HG02884 (cell line): ENCODE results near the gene DNLZ.

ENCODE experiments used
- ATAC-seq: cut with Tn5 transposase; IDR thresholded peaks from one replicate; pipeline ENCODE4 v1.9.1; 2021; ENCODE audit warnings: mild to moderate bottlenecking, moderate library complexity; ENCODE audit not compliant: unreplicated experiment

Gene DNLZ

DNA sequence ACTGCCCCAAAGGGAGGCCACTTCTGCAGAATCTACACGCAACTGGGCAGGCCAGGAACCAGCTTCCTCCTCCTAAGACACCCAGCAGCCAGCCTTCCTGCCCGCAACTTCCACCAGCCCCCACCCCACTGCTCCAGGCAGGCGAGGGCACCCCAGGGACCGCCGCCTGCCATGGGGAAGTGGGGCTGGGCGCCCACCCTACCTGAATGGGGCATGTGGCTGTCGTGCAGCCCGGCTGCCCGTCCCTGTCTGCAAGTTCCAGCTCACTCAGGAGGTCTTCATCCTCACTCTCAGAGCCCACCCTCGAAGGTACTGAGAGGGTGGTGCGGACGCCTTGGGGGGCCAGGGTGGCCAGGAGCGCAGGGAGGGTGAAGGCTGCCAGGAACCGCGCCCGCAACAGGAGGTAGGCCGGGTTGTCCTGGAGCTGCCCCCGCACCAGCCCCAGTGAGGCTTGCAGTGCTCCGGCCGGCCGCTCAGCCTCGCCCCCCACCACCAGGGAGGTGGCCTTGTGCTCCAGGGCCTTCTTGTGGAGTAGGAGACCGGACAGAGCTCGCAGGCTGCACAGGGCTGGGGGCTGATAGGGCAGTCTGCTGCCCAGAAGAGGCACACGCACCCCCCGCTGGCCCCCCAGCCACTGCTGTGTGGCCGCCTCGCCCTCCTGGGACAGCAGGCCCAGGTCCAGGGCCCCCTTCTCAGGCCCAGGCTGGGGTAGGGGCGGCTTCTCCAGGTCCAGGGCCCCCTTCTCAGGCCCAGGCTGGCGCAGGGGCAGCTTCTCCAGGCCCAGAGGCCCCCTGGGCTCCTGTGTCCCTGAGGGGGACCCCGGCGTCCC, 14.0 kb upstream of the DNLZ start:
- ATAC-seq, result no peak

DNA sequence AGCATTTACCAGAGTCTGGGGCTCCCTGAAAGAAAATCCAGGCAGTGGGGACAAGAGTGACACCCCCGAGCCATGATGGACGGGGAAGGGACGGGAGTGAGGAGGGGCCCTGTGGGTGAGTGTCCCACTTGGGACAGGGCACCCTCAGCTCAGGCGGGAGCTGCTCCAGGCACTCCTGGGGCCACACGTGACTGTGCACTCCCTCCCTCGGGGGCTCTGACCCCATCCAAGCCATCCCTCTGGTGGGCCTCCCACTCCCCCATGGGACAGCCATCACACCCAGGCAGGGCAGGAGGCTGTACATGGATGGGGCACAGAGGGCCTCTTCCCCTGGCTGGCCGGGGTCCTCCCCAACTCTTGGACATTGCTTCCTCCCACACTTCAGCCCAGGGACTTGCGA, 12.9 kb upstream of the DNLZ start:
- no peak for ATAC-seq

DNA sequence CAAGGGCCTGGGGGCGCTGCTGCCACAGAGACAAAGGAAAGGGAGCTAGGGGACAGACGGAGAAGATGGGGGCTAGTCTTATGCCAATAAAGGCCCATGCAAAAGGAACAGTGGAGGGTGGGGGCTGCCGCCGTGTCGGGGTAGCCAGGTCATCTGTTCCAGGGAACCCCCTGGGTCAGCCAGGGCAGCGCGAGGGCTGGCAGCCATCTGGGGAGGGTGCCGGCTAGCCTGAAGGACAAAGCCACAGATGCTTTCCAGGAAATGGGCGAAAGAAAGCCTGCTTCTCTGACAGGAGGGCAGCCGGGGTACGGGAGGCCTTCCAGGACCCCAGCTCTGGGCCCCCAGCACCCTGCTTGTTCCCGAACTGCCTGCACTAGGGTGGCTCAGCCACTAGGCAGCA, 11.6 kb upstream of the DNLZ start:
- ATAC-seq, result no peak

DNA sequence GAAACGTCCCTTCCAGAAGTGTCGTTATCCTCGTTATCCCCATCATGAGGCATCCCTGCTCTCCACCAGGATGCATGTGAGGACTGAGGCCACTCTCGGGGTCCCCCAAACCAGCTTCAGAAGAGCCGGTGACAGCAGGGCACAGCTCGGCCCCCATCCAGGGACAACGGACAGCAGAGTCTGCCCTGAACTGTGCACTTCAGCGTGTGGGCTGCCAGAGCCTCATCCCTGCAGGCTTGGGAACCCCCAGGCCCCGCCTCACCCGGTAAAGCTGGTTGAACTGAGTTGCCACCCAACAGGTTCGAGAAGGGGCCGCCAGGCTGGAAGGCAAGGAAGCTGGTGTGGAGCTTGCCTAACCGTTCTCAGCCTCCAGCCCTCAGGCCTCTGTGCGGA, 10.6 kb upstream of the DNLZ start:
- no peak for ATAC-seq

DNA sequence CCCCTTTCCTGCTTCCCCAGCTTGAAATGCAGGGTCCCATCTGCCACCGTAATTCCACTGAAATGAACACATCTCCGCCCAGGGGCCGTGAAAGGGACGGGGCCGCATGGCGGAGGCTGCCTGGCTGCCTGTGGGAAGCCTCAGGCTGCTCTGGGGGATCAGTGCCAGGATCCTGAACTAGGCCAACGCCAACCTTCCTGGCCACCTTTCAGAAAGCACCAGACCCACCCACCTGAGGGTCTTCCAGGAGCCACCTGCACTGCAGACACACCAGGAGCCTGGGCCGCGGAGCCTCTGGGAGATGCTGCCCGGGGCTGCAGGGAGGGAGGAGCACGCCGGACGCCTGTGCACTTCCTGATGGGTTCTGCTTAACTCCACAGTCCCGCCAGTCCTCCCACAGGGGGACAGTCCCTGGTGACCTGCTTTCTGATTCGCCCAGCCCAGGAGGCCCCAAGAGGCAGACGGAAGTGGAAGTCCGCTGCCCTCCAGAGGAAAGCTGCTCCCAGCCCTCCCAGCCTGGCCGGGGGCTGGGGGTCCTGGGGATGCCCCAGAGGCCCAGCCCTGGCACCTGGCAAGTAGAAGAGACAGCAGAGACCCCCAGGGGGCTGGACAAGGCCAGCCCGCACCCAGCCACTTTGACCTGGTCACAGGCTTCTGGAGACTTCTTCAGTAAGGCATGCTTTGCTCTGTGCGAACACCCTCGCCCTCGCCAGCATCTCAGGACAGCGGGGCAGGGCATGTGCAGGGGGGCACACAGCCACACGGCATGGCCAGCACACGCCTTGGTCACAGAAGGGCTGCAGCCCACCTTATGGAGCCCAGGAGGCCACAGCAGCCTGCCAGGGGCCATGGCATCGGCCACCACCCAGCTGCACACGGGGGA, 10.0 kb upstream of the DNLZ start, which contains the start of gene CARD9:
Gene CARD9, minus strand, starts transcription at position 370 of the 883 bp plus-strand sequence. CDS start 1,591 bp downstream, outside the sequence.
- ATAC-seq, result no peak

DNA sequence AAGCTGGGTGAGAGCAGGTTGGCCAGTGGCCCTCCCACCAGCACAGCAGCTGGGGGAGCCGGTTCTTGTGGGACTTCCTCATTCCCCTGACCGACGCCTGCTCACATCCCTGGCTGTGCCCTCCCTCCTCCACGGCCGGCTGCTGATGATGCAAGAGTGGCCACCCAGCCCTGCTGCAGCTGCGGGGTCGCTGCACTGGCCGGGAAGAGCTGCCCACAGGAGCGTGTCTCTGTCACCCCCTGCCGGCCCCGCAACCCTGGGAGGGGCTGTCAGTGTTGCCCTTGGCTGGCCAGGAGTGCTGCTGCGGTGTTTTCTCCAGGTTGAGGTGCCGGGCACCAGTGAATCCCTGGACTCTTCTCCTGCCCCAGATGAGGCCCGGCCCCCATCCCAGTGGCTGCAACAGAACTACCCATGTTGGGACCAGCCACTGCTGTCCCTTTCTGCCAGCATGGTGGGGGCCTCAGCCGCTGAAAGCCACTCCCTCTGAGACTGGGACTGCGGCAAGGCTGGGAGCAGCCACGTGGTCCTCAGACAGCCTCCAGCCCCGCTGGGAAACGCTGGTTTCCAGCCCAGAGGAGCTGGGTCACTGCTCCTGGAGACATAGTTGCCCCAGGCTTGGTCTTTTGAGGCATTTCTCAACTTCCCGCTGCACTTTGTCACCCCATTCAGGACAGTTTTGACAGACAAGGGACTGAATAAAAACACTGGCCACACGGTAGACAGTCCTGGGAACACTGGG, 9.2 kb upstream of the DNLZ start:
- ATAC-seq, result no peak

DNA sequence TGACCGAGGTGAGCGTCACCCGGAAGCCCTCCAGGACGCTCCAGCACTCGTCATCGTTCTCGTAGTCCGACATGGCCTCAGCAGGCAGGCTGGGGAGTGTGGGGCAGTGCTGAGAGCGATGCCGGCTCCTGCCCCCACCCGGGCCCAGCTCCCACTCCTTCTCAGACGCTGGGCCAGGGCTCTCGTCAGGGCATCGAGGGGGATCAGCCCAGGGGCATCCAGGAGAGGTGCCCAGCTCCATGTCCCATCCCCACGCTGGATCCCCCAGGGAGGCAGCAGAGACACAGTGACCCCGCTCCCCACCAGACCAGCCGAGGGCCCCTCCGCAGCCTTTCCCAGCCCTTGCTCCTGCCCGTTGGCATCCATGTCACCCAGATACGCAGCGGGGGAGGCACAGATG, 8.5 kb upstream of the DNLZ start:
- ATAC-seq, result no peak

DNA sequence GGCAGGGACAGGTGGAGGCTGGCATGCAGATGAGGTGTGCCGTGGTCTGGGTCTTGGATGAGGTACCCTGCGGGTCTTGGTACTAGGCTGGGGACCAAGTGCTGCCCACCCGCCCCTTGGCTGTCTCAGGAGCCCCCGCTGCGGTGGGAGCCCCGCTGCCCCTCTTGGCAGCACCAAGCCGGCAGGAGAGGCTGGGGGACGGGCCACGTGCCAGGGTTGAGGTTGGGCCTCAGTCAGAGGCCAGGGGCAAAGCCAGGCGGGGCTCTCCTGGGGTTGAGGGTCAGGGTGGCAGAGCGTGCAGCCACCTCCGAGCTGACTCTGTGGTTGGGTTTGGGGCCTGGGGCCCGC, 8.0 kb upstream of the DNLZ start:
- no peak for ATAC-seq

DNA sequence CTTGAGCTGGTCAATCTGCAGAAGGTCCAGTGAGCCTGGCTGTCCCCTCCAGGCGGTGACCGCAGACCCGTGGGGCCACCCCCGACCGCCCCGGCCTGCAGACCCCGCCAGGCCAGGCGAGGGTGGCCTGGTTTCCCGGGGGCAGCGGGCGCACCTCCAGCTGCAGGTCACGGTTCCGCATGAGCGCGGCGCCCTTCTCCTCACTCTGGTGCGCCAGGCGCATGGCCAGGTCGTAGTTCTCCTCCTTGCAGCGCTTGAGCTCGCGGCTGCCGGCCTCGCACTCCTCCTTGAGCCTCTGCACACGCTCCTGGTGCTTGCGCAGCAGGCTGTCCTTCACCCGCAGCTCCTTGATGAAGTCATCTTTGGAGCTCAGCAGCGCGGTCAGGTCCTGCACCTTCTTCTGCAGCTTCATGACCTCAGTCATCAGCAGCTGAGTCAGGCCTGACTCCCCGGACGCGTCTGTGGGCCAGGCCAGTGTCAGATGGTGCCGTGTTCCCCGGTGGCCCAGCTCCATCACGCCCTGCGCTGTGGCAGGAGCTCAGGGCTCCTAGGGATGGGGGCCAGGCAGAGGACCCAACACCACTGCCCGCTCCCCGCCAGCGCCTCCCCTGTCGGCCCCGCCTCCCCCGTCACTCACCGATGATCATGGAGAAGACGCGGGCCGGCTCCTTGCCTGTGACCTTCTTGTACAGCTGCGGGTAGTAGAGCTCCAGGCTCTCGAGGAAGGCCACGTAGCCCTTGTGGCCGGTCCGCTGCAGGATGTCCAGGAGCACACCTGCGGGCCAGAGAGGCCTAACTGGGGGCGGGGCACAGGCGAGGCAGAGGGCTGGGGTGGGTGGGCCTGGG, 7.4 kb upstream of the DNLZ start:
- no peak for ATAC-seq

DNA sequence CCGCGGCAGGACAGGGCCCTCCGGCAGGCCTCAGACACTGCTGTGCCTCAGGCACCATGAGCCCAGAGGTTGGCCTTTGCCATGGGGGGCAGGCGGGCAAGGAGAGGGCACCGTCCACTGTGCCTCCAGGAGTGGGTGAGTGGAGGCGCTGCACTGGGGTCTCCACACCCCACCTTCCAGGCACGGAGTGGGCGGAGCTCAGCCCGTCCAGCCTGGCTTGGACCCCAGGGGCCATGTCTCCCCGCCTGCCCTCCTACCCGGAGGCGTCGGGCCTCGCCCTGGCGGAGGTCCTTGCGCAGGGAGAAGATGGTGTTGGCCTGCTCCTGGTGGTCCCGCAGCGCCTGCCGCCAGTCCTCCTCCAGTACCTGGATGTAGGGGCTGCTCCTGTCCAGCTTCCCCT, 6.5 kb upstream of the DNLZ start:
- ATAC-seq, result no peak

DNA sequence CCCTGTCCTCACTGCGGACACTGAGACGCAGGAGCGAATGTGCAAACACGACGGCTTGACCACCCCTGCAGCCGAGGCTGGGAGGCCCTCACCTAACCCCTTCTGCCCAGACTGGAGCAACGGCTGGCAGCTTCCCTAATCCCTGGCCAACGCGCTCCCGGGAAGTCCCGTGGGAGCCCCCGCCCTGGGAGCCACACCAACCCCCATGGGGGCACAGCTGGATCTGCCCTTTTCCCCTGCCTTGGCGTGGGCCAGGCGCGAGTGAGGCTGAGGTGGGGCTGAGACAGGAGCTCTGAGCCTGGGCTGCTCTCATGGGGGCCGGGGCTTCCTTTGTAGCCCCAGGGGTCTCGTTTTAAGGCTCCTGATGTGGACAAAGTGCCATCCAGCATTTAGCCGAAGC, 4.6 kb upstream of the DNLZ start:
- no peak for ATAC-seq

DNA sequence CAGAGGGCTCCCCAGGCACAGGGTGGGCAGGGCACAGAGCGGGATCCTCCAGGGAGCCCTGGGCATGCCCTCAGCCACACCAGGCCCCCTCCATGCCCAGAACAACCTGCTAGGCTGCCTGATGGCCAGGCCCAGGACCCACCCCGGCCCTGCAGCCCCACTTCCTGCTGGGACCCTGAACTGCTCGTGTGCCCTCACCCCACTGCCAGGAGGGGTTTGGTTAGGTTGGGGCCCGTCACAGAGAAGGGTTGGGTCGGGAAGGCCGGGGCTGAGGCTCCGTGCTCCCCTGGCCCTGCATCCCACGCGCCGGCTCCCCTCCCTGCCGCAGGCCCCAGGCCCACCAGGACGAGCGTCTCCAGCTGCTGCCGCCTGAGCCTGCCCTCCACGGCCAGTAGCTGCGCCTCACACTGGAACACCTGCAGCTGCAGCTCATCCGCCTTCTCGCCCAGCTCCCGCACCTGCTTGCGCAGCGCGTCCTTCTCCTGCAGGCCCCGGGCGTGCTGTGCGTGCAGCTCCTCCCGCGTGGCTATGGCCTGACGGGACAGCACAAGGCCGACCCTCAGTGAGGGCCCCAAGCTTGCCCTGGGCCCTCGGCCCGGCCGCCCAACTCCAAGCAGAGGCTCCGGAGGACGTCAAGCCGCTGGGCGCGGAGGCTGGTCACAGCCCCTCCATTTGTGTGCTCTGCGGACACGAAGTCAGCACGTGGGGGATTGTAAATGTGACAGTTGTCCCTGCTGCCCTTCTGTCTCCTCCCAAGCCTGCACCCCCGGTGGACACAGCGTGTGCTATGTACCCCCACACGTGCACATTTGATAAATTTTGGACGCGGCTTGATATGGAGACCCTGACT, 4.0 kb upstream of the DNLZ start:
- ATAC-seq, result no peak

DNA sequence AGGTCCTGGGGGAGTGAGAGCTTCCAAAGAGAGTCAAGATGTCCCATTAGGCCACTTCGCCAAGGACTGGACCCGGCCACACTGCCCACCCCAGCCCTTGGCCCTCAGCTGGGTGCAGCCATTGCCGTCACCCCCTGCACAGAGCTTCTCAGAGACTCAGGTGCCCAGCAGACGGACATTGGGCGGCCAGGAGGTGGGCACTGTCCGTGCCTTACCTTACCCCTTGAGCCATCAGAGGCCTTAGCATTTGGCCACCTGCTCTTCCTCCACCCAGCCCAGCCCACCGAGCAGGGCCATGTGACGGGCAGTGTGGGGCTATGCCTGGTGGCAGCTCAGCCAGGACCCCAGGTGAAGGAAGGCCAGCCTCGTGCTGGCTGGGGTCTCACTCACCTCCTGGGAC, 3.3 kb upstream of the DNLZ start:
- no peak for ATAC-seq

DNA sequence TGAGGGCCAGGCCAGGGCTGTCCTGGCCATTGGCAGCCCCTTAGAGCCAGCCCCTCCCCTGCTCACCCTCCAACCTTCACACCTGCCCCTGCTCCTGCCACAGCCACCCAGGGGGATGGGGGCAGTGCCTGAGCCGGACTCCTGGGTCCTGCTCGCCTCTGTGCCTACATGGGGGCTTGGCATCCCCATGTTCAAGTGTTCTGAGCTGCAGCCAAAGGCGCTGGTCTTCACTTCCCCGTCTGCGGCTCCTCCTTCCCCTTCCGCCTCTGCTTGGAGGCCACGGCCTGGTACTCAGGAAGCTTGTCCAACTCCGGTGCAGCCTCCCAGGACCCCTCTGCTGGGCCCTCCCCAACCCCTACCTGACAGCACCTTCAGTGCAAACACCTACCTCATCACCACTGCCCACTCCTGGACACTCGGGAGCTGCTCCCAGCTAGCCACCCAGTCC, 2.3 kb upstream of the DNLZ start:
- no peak for ATAC-seq

DNA sequence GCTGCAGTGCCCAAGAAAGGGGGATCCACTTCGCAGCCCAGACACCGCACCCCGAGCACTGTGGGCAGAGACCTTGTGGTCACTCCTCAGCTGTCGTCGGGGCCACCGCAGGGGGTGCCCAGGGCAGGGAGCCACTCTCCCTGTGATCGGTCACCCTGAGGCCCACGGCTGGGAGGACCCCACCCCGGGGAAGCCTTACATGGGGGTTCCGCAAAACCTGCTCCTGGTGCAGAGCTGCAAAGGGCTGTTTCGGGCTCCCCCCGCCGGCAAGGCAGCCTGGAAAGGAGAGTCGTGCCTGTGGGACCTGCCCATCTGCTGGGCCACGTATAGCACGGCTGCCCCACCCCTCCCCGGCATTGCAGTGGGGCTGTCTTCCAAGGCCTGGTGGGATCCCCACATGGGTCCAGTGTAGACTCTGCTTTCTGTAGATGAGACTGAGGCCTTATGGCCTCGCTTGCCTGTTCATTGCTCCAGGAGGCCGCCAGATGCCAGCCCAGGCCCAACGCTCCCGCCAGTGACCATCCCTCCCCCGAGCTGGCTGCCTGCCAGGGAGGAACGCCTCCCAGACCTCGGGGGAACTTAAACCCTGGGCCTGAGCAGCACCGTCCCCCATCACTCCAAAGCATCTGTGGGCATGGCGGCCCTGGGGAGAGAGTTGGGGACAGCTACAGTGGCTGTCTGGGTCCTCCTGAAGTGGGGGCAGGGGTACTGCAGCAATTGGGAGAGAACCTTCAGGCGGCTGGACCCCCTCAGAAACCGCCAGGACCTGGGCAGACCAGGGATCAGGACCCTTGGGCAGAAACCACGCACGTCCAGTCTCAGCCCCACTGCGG, 1.6 kb upstream of the DNLZ start:
- ATAC-seq, result no peak

DNA sequence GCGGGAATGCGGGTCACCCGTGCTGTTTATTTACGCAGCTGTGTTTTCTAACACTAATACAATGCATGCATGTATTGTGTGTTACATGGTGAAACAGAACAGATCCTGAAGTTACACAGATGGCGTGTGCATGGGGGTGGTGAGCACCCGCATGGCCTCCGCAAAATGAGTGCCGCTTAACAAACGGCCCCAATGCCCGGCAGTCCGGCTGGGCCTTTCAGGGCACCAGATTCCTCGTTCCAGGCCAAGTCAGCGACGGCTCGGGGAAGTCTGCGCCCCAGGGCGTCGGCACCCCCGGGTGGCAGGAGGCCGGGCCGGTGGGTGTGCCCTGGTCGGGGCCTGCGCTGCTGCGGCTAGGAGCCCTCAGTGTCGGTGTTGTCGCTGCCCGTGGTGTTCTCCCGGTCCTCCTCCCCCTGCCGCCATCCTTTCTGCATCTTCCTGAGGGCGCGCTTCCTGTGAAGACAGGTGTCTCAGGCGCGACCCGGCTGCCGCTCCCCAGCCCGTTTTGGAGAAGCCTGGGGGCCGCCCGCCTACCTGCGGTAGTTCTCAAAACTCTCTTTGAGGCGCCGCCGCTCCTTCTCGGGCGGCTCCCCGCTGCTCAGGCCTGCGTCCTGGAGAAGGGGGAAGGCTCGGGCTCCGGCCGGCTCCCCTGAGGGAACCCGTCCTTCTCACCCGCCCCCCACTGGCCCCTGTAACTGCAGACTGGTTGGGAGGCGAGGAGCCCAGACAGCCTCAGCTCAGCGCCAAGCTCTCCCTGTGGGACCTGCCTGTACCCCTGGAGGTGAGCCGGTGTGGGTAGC, 605 bp upstream of the DNLZ start:
- no peak for ATAC-seq

DNA sequence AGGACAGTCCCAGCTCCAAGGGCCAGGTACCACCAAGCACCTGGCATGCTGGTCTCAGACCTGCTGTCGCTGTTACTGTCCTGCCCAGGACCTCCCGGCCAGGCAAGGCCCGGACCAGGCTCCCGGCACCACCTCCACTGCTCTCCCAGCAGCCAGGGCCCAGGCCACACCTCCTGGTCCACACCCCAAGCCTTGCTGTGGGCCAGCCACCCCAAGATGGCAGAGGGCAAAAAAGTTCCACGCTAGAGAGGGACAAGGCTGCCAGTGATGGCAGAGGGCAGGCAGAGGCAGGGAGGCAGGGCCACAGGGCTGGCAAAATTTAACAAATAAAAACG, 1.1 kb downstream of the DNLZ start:
- ATAC-seq, result no peak
